Adrenal gland (tissue), 12 donors: ENCODE data around the gene CTBP2. TPM values are rescaled to one million over a fixed set of nuclear protein-coding genes. Genes with fewer than 3 reads are reported as not detected.

Experiments
- DNase-seq, 7 donors: peaks; one replicate each; pipeline ENCODE4 v3.0.0-alpha.2; 2019 to 2020
- H3K27ac ChIP-seq, 5 donors: fragments of 200-600 bp; sonication (generic) in 4 of 5; 1 replicate in 3 of 5; 2 replicates in 2 of 5; pipeline versions ENCODE4 v1.5.1 to v1.8.0; 2016 to 2020; ENCODE audit warnings: mild to moderate bottlenecking in 1 of 5
- H3K27me3 ChIP-seq: fragments of 200-600 bp; 2 replicates; pipeline ENCODE4 v1.8.0; 2021
- H3K36me3 ChIP-seq, 2 donors: fragments of 200-600 bp; replicated peaks in 1 of 2; 1 replicate in 1 of 2; 2 replicates in 1 of 2; pipeline versions ENCODE4 v1.5.1 to v1.8.0; 2018 to 2022
- H3K4me1 ChIP-seq, 2 donors: fragments of 200-600 bp; replicated peaks in 1 of 2; 1 replicate in 1 of 2; 2 replicates in 1 of 2; pipeline versions ENCODE4 v1.5.1 to v1.8.0; 2018 to 2021
- H3K4me3 ChIP-seq, 4 donors: fragments of 200-600 bp; sonication (generic) in 3 of 4; one replicate each; pipeline ENCODE4 v1.5.1; 2016 to 2018
- H3K9me3 ChIP-seq, 3 donors: fragments of 200-600 bp; sonication (generic) in 1 of 3; replicated peaks in 1 of 3; 1 replicate in 2 of 3; 2 replicates in 1 of 3; pipeline versions ENCODE4 v1.5.1 to v1.8.0; 2016 to 2021
- CTCF ChIP-seq, 6 experiments: fragments of 450-650 bp in 4 of 6; fragments of 200-600 bp in 2 of 6; sonication (generic) in 1 of 6; IDR thresholded peaks; 1 replicate in 5 of 6; 2 replicates in 1 of 6; pipeline versions ENCODE4 v1.5.1 to v1.8.0; 2016 to 2021; ENCODE audit warnings: antibody characterized with exemption in 6 of 6, mild to moderate bottlenecking in 2 of 6, moderate library complexity in 1 of 6
- POLR2A ChIP-seq, 2 donors: fragments of 450-650 bp; IDR thresholded peaks; one replicate each; pipeline ENCODE4 v1.6.1; 2017; ENCODE audit warnings: antibody characterized with exemption in 2 of 2, mild to moderate bottlenecking in 2 of 2, moderate library complexity in 1 of 2
- WGBS, 4 donors: extraction: QIAGEN DNeasy Blood & Tissue Kit in 2 of 4; methylation state at CpG; one replicate each; pipeline versions ENCODE4 v1.1.5 to v1.1.7; 2013 to 2017; 5-methylcytosine and 5-hydroxymethylcytosine counted together
- intact Hi-C, 2 donors: fragments of 100-400 bp; cut with DNase I; formaldehyde crosslinking; loops; one replicate each; pipeline versions ENCODE4 v1.14.1 to v1.15.0; 2022 to 2023
- polyA plus RNA-seq, 3 donors: library from polyadenylated mRNA; stranded (reverse); fragments of 200-250 nt in 2 of 3; fragments of 350-450 nt in 1 of 3; fragmentation: Illumina TruSeq in 1 of 3; extraction: RNeasy Lipid Tissue Mini Kit (QIAGEN cat#74804) in 1 of 3; gene quantifications; one replicate each; pipeline ENCODE4 v1.2.3, GENCODE V29; 2013 to 2014
- total RNA-seq, 9 donors: library from RNA; depleted of rRNA in 4 of 9; stranded (reverse); fragments of >200 nt in 4 of 9; fragments of 120-200 nt in 1 of 9; fragmentation: NEBNext Ultra II Directional in 1 of 9; extraction: Animal tissue kit (Norgen Biotek cat#: 25700) in 1 of 9; gene quantifications; one replicate each; pipeline versions ENCODE4 v1.1.0 to v1.2.4, GENCODE V29; 2013 to 2023
- donor health status: healthy with polysubstance abuse.
- donor health status: Bipolar disorder and iron deficiency.
- donor health status: DM: yes; HTN: yes; CAD: no.
- donor health status: DM: no; HTN: no; CAD: no.
- donor health status: DM: no; HTN: no; CAD: no.
- donor health status: DM: yes; HTN: yes; CAD: no.

Gene CTBP2
- total and polyA plus RNA-seq, 12 donors, result 25.3 to 66.5 (median 45.7) TPM

GRCh38 chr10:124957404-124957947, 202.9 kb downstream of the CTBP2 start:
- no peak overlapping the region for H3K27ac ChIP-seq
- H3K27me3 ChIP-seq, result no peaks in the 10 kb centered on the region
- intact Hi-C loops, result no loop called here
- DNase-seq, result no peak
- TF ChIP-seq CTCF (IDR thresholded peaks at IDR 0.05), result no peak
- no peak for TF ChIP-seq POLR2A (IDR thresholded peaks at IDR 0.05)
- WGBS, 4 donors, result 64 to 81% (median 74%) methylated on average over 7 of the region's 7 CpGs
- no peaks in the 10 kb centered on the region for H3K9me3 ChIP-seq
- H3K4me1 ChIP-seq, result peaks cover 5 to 38% of the 10 kb centered on the region in 2 donors
- H3K4me3 ChIP-seq, result no peak overlapping the region
- H3K36me3 ChIP-seq, result no peaks in the 10 kb centered on the region

- Histone ChIP-seq H3K4me3 (no peak overlapping the region), H3K27ac (no peak overlapping the region), H3K9me3 (no peaks in the 10 kb centered on the region), H3K36me3 (no peaks in the 10 kb centered on the region), H3K4me1 (peaks cover 5 to 37% of the 10 kb centered on the region in 2 donors), H3K27me3 (no peaks in the 10 kb centered on the region)
- TF ChIP-seq CTCF (IDR thresholded peaks at IDR 0.05) (no peak), POLR2A (IDR thresholded peaks at IDR 0.05) (no peak)
- intact Hi-C loops, result no loop called here
- 50 to 53% (median 51%) methylated on average over 1 of the region's 1 CpG for WGBS, 4 donors
- no peak for DNase-seq
Observed at GRCh38 chr10:124956764-124957163, 203.6 kb downstream of the CTBP2 start.

GRCh38 chr10:124955868-124956267, 204.5 kb downstream of the CTBP2 start:
- intact Hi-C loops, result no loop called here
- Histone ChIP-seq H3K27me3 (no peaks in the 10 kb centered on the region), H3K4me3 (no peak overlapping the region)

GRCh38 chr10:124955243-124955642, 205.1 kb downstream of the CTBP2 start:
- intact Hi-C loops, result no loop called here
- Histone ChIP-seq H3K27me3 (no peaks in the 10 kb centered on the region), H3K4me1 (peaks cover 5 to 28% of the 10 kb centered on the region in 2 donors), H3K4me3 (no peak overlapping the region), H3K9me3 (no peaks in the 10 kb centered on the region), H3K27ac (no peak overlapping the region), H3K36me3 (no peaks in the 10 kb centered on the region)
- TF ChIP-seq POLR2A (IDR thresholded peaks at IDR 0.05) (no peak), CTCF (IDR thresholded peaks at IDR 0.05) (no peak)
- 61 to 73% (median 70%) methylated on average over 7 of the region's 7 CpGs for WGBS, 4 donors
- no peak for DNase-seq

More at GRCh38 chr10:124955868-124956267, 204.5 kb downstream of the CTBP2 start:
- Histone ChIP-seq H3K9me3 (no peaks in the 10 kb centered on the region), H3K27ac (no peak overlapping the region), H3K36me3 (no peaks in the 10 kb centered on the region), H3K4me1 (peaks cover 5 to 28% of the 10 kb centered on the region in 2 donors)
- TF ChIP-seq CTCF (IDR thresholded peaks at IDR 0.05) (no peak), POLR2A (IDR thresholded peaks at IDR 0.05) (no peak)
- WGBS, 4 donors, result 68 to 74% (median 69%) methylated on average over 10 of the region's 10 CpGs
- DNase-seq, result no peak
